ENCODE measurements around the gene PDGFC.

Gene PDGFC

DNA sequence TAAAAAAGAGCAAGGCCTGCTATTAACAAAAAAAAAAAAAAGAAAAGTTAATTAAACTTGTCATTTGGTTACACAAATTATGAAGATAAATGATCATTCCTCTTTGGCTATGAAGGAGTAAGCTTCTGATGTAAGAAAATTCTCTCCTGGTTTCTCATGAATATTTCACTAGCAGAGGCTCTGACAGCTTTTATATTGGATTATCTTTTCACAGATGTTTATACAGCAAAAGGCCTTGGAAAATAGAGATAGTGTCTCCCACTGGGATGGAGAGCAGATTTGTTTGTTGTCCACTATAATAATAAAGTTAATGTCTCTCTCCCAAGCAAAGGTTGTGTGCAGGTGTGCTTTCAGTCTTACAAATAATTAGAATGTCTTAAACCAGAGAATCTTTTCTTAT, 40.7 kb upstream of the PDGFC start:
- no peak overlapping the region for H3K4me3 ChIP-seq (ENCODE audit: low read depth, low read length)
- TF ChIP-seq, protein P1, sequence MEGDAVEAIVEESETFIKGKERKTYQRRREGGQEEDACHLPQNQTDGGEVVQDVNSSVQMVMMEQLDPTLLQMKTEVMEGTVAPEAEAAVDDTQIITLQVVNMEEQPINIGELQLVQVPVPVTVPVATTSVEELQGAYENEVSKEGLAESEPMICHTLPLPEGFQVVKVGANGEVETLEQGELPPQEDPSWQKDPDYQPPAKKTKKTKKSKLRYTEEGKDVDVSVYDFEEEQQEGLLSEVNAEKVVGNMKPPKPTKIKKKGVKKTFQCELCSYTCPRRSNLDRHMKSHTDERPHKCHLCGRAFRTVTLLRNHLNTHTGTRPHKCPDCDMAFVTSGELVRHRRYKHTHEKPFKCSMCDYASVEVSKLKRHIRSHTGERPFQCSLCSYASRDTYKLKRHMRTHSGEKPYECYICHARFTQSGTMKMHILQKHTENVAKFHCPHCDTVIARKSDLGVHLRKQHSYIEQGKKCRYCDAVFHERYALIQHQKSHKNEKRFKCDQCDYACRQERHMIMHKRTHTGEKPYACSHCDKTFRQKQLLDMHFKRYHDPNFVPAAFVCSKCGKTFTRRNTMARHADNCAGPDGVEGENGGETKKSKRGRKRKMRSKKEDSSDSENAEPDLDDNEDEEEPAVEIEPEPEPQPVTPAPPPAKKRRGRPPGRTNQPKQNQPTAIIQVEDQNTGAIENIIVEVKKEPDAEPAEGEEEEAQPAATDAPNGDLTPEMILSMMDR (IDR thresholded peaks at IDR 0.05; ENCODE audit: low read depth, low read length, missing control alignments) = no peak
- no peak for DNase-seq (ENCODE audit: low read depth)

DNA sequence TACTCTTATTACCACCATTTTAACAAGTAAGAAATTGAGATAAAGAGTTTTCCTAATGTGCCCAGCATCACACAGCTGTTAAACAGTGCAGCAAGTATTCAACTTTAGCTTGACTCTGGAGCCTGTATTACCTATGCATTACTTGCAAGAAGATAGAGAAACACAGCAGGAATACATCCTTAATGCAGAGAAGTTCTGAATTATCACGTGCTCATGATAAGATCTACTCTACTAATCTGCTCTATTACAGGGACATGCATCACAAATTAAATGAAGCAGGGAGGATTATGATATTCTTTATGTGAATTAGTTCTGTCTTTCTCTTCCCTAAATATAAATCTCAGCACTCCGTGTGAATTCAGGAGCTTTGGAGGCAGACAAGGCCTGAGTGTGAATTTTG, 39.0 kb upstream of the PDGFC start:
- no peak overlapping the region for H3K4me3 ChIP-seq (ENCODE audit: low read depth, low read length)
- TF ChIP-seq, protein P1 (IDR thresholded peaks at IDR 0.05; ENCODE audit: low read depth, low read length, missing control alignments) = no peak
- no peak for DNase-seq (ENCODE audit: low read depth)

DNA sequence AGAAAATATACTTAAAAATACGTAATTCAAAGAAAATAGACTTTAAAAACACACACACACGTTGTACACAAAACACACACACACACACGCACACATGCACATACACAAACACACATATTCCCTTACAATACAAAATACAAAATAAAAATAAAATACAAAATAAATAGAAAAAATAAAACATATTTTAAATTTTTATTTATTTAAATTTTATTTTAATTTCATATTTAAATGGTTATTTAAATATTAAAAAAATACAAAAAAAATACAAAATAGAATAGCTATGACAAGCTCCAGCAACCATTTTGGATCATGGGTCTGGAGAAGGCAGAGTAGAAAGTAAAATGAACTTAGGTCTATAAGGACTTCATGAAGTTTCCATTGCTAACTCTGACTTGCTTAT, 34.2 kb upstream of the PDGFC start:
- no peak for DNase-seq (ENCODE audit: low read depth)
- H3K4me3 ChIP-seq (ENCODE audit: low read depth, low read length) = no peak overlapping the region
- TF ChIP-seq, protein P1 (IDR thresholded peaks at IDR 0.05; ENCODE audit: low read depth, low read length, missing control alignments) = no peak

DNA sequence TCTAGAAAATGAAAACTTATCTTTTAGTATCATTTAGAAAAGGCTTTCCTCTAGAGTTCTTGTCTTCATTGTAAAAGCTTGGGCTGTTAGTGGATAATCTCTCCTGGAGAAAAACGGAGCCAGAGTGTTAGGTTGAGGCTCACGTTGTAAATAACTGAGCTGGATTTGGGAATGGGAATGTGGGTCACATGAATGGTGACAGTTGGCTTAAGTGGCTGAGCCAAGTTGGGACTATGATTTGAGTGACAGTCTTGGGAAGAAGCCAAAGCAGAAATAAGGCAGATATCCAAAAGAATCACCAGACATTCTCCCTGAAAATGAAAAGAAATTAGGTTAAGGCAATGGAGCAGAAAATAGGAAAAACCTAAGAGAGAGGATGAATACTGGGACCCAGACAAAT, 33.6 kb upstream of the PDGFC start:
- TF ChIP-seq, protein P1 (IDR thresholded peaks at IDR 0.05; ENCODE audit: low read depth, low read length, missing control alignments) = no peak
- no peak for DNase-seq (ENCODE audit: low read depth)
- H3K4me3 ChIP-seq (ENCODE audit: low read depth, low read length) = no peak overlapping the region

DNA sequence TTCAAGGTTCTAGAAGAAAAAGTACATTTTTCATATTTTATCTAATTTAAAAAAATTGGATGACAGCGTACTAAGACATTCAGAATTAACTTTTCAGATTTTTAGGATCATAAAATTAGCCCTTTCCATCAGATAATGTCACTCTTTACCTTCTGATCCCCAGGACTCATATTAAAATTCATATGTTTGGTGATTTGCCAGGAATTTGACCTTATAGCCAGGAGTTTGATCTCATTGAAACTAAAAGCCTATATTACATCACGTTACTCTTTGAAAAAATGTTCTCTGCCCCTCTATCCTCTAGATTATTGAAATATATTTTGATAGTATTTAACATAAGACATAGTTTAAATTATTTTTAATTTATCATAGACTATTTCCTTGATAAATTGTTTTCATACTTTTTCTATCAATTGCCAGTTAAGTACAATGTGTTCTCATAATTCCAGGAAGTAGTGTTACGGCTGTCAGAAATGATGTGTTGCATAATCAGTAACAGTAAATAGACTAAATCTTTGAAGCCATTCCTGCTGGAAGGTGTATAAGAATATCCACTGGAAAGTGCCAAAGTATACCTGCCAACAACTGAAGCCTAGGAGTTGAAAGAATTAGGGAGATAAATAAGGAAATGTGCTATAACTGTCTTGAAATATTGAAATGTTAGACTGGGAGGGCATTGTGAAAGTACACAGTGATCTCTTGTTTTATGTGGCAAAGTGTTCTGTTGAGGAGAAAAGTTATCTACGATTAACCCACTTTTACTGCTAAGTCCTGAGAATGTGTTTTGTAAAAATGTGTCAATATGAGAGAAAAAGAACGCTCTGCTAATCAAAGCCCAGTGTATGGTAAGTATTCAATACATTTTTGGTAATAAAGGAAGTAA, 32.9 kb upstream of the PDGFC start:
- TF ChIP-seq, protein P1 (IDR thresholded peaks at IDR 0.05; ENCODE audit: low read depth, low read length, missing control alignments) = no peak
- no peak overlapping the region for H3K4me3 ChIP-seq (ENCODE audit: low read depth, low read length)
- DNase-seq (ENCODE audit: low read depth) = no peak

DNA sequence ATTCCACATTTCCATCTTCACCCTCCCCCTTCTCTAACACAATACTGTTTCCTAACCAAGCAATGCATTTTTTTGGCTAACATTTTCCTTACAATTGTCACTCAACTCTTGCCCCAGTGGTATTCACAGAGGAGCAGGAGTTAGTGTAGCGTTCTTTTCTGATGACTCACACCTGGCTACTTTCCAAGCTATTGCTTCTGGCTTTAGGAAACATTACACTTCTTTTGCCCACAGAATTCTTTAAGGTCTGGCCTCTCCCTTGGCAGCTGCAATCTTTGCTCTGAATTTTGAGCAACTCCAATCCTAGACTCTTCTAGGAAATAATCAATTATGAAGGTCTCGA, 27.5 kb upstream of the PDGFC start:
- H3K4me3 ChIP-seq (ENCODE audit: low read depth, low read length) = no peak overlapping the region
- TF ChIP-seq, protein P1 (IDR thresholded peaks at IDR 0.05; ENCODE audit: low read depth, low read length, missing control alignments) = no peak
- DNase-seq (ENCODE audit: low read depth) = no peak

All from GM12864 (cell line).